GM10266 (cell line): ENCODE data around the gene RSPH6A.

Experiments used
- DNase-seq: peaks from one replicate; pipeline ENCODE4 v3.0.0; 2012; ENCODE audit errors: extremely low spot score
- CTCF ChIP-seq: IDR thresholded peaks from 2 replicates; pipeline ENCODE4 v1.5.1; 2012; ENCODE audit warnings: mild to moderate bottlenecking, low read depth; ENCODE audit not compliant: control insufficient read depth, insufficient read depth; ENCODE audit errors: missing control alignments

The RSPH6A gene

DNA sequence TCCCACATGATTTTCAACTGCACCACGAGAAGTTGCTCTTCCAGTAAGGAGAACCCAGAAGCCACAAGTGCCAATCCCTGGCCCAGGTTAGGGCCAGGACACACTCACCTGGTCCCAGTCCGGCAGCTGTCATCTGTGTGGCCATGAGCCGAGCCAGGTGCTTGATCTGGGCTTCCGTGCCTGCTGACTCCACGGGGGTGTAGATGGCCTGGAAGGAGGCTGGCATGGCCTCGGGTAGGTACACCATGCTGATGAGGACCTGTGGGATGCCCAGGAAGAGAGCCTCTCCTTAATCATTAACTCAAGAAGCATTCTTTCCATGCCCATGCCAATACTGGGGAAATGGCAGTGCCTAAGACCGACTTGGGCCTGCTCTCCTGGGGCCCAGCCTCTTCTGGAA lies 19.9 kb upstream of the RSPH6A start:
- no peak for TF ChIP-seq CTCF
- DNase-seq, result no peak

DNA sequence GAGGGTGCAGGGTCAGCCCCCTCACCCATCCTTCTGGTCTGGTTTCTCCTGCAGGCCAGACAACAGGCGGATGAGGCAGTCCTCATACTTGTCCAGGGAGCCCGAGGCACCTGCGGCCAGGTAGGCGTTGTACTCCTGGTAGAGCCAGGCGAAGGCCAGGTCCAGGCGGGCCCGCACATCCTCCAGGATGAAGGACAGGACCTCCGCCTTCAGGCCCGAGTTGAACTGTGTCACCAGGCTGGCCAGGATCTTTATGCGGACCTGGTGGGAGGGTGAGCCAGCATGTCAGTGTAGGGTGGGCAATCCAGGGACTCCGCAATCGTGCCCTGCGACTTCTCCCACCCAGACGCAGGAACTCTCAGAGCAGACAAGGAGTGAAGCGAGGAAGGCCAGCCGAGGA lies 13.8 kb upstream of the RSPH6A start:
- TF ChIP-seq CTCF, result no peak
- DNase-seq, result no peak

DNA sequence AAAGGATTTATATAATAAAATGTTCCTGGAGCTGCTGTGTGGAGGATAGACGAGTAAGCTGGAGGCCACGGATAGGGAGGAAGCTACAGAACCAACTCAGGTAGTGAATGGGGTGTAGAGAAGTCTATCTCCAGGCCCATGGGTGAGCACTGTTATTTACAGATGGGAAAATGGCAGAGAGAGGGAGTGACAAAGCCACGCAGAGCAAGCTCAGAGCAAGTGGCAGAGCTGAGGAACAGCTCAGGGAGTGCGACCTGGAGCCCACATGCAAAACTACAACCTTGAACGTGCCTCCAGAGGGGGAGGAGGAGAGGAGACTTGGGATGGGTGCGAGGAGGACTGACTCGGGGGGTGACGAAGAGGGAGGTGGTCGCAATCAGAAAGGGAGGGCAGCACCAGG lies 13.4 kb upstream of the RSPH6A start:
- no peak for DNase-seq
- no peak for TF ChIP-seq CTCF

GRCh38 chr19:45827459-45828093 lies 12.5 kb upstream of the RSPH6A start:
- TF ChIP-seq CTCF, result no peak
- no peak for DNase-seq

- no peak for TF ChIP-seq CTCF
- no peak for DNase-seq
Observed at GRCh38 chr19:45826934-45827333, 11.8 kb upstream of the RSPH6A start.

- no peak for TF ChIP-seq CTCF
- DNase-seq, result no peak
Observed at GRCh38 chr19:45825917-45826893, 11.1 kb upstream of the RSPH6A start.

GRCh38 chr19:45825263-45825605 lies 10.1 kb upstream of the RSPH6A start:
- TF ChIP-seq CTCF, result no peak
- DNase-seq, result no peak
